Skeletal muscle satellite cell (primary cell): Measurements from ENCODE around the gene PPIG.
"Not testable (repeated sequence)": the region's sequence is repeated elsewhere in the genome, so short reads cannot be mapped to it uniquely, and the experiment has no call there.

Source experiments
- H3K27me3 ChIP-seq: 2 replicates; pipeline ENCODE4 v1.7.0; 2013; ENCODE audit warnings: low read length; ENCODE audit not compliant: control insufficient read depth, insufficient read depth
- H3K36me3 ChIP-seq: 2 replicates; pipeline ENCODE4 v1.7.0; 2013; ENCODE audit warnings: mild to moderate bottlenecking, control low read depth, low read length; ENCODE audit not compliant: insufficient read depth
- H3K4me1 ChIP-seq: 2 replicates; pipeline ENCODE4 v1.7.0; 2013; ENCODE audit warnings: low read length; ENCODE audit not compliant: control insufficient read depth, insufficient read depth
- H3K4me2 ChIP-seq: 2 replicates; pipeline ENCODE4 v1.7.0; 2013; ENCODE audit warnings: mild to moderate bottlenecking, low read length
- H3K4me3 ChIP-seq: 2 replicates; pipeline ENCODE4 v1.7.0; 2013; ENCODE audit warnings: low read length
- H3K9ac ChIP-seq: 2 replicates; pipeline ENCODE4 v1.7.0; 2013; ENCODE audit warnings: mild to moderate bottlenecking, low read depth, low read length, moderate library complexity
- H3K9me3 ChIP-seq: replicated peaks from 2 replicates; pipeline ENCODE4 v1.7.0; 2013; ENCODE audit warnings: mild to moderate bottlenecking, control low read depth, low read length

Gene PPIG

GRCh38 chr2:169684135-169684565, 100.0 kb downstream of the PPIG start:
- H3K9me3 ChIP-seq: no peaks in the 10 kb centered on the region
- no peak overlapping the region for H3K4me3 ChIP-seq
- H3K9ac ChIP-seq: no peak overlapping the region

DNA sequence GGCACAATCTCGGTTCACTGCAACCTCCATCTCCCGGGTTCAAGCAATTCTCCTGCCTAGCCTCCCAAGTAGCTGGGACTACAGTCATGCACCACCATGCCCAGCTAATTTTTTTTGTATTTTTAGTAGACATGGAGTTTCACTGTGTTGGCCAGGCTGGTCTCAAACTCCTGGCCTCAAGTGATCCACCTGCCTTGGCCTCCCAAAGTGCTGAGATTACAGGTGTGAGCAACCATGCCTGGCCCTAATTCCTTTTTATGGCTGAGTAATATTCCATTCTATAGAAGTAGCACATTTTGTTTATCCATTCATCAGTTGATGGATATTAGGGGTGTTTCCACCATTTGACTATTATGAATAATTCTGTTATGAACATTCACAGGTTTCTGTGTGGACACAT, 100.6 kb downstream of the PPIG start:
- not testable (repeated sequence) for H3K9me3 ChIP-seq, H3K4me2 ChIP-seq, H3K4me1 ChIP-seq, H3K4me3 ChIP-seq, H3K9ac ChIP-seq, H3K36me3 ChIP-seq, H3K27me3 ChIP-seq

More at GRCh38 chr2:169684135-169684565, 100.0 kb downstream of the PPIG start:
- H3K4me2 ChIP-seq: no peak overlapping the region
- H3K4me1 ChIP-seq: no peaks in the 10 kb centered on the region
- H3K27me3 ChIP-seq: no peaks in the 10 kb centered on the region
- no peaks in the 10 kb centered on the region for H3K36me3 ChIP-seq

- H3K4me2 ChIP-seq, H3K4me1 ChIP-seq, H3K4me3 ChIP-seq, H3K36me3 ChIP-seq, H3K9ac ChIP-seq, H3K9me3 ChIP-seq, H3K27me3 ChIP-seq: not testable (repeated sequence)
Measured at GRCh38 chr2:169686825-169687224, 102.7 kb downstream of the PPIG start.

DNA sequence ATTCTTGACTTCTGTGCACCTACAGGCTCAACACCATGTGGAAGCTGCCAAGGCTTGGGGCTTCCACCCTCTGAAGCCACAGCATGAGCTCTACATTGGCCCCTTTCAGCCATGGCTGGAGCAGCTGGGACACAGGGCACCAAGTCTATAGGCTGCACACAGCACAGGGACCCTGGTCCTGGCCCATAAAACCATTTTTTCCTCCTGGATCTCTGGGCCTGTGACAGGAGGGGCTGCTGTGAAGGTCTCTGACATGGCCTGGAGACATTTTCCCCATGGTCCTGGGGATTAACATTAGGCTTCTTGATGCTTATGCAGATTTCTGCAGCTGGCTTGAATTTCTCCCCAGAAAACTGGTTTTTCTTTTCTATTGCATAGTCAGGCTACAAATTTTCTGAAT, 103.8 kb downstream of the PPIG start:
- not testable (repeated sequence) for H3K4me2 ChIP-seq, H3K4me3 ChIP-seq, H3K36me3 ChIP-seq, H3K27me3 ChIP-seq, H3K4me1 ChIP-seq, H3K9ac ChIP-seq, H3K9me3 ChIP-seq

GRCh38 chr2:169690958-169691357, 106.8 kb downstream of the PPIG start:
- peaks cover 3% of the 10 kb centered on the region for H3K27me3 ChIP-seq
- no peaks in the 10 kb centered on the region for H3K4me1 ChIP-seq
- H3K36me3 ChIP-seq: no peaks in the 10 kb centered on the region
- H3K9me3 ChIP-seq: no peaks in the 10 kb centered on the region
- H3K4me3 ChIP-seq: no peak overlapping the region
- H3K4me2 ChIP-seq: no peak overlapping the region
- no peak overlapping the region for H3K9ac ChIP-seq
